ENCODE data around the gene ESPL1.

ESPL1 gene

GRCh38 chr12:53241623-53242412 is 26.3 kb upstream of the ESPL1 start:
- no peaks in the 10 kb centered on the region for H3K27me3 ChIP-seq (ENCODE audit: control insufficient read depth in 2 of 2, insufficient read depth in 2 of 2, low read length in 2 of 2)
- H3K9me3 ChIP-seq (ENCODE audit: control insufficient read depth in 2 of 2, low read length in 2 of 2), result no peaks in the 10 kb centered on the region
- no peaks in the 10 kb centered on the region for H3K4me1 ChIP-seq (ENCODE audit: control insufficient read depth in 2 of 2, insufficient read depth in 2 of 2, low read length in 2 of 2)
- H3K36me3 ChIP-seq (ENCODE audit: control insufficient read depth in 2 of 2, insufficient read depth in 2 of 2, low read length in 2 of 2), result no peaks in the 10 kb centered on the region
- no peak overlapping the region for H3K9ac ChIP-seq (ENCODE audit: low read depth in 1 of 2, low read length in 2 of 2)
- H3K27ac ChIP-seq (ENCODE audit: low read depth in 2 of 2, low read length in 2 of 2), result no peak overlapping the region
- no peak overlapping the region for H3K4me3 ChIP-seq (ENCODE audit: low read length in 2 of 2)

GRCh38 chr12:53244337-53244736 is 23.8 kb upstream of the ESPL1 start:
- Histone ChIP-seq H3K9me3 (ENCODE audit: control insufficient read depth in 2 of 2, low read length in 2 of 2) (no peaks in the 10 kb centered on the region), H3K4me3 (ENCODE audit: low read length in 2 of 2) (no peak overlapping the region), H3K4me1 (ENCODE audit: control insufficient read depth in 2 of 2, insufficient read depth in 2 of 2, low read length in 2 of 2) (no peaks in the 10 kb centered on the region), H3K27me3 (ENCODE audit: control insufficient read depth in 2 of 2, insufficient read depth in 2 of 2, low read length in 2 of 2) (no peaks in the 10 kb centered on the region), H3K36me3 (ENCODE audit: control insufficient read depth in 2 of 2, insufficient read depth in 2 of 2, low read length in 2 of 2) (no peaks in the 10 kb centered on the region), H3K27ac (ENCODE audit: low read depth in 2 of 2, low read length in 2 of 2) (no peak overlapping the region), H3K9ac (ENCODE audit: low read depth in 1 of 2, low read length in 2 of 2) (no peak overlapping the region)

GRCh38 chr12:53245286-53245685 is 22.8 kb upstream of the ESPL1 start:
- Histone ChIP-seq H3K36me3 (ENCODE audit: control insufficient read depth in 2 of 2, insufficient read depth in 2 of 2, low read length in 2 of 2) (no peaks in the 10 kb centered on the region), H3K27ac (ENCODE audit: low read depth in 2 of 2, low read length in 2 of 2) (no peak overlapping the region), H3K4me3 (ENCODE audit: low read length in 2 of 2) (no peak overlapping the region), H3K4me1 (ENCODE audit: control insufficient read depth in 2 of 2, insufficient read depth in 2 of 2, low read length in 2 of 2) (no peaks in the 10 kb centered on the region), H3K9ac (ENCODE audit: low read depth in 1 of 2, low read length in 2 of 2) (no peak overlapping the region), H3K9me3 (ENCODE audit: control insufficient read depth in 2 of 2, low read length in 2 of 2) (no peaks in the 10 kb centered on the region), H3K27me3 (ENCODE audit: control insufficient read depth in 2 of 2, insufficient read depth in 2 of 2, low read length in 2 of 2) (no peaks in the 10 kb centered on the region)

- Histone ChIP-seq H3K4me3 (ENCODE audit: low read length in 2 of 2) (peak overlapping the region; percentile 84 to 98), H3K27ac (ENCODE audit: low read depth in 2 of 2, low read length in 2 of 2) (peak overlapping the region; percentile 95), H3K9ac (ENCODE audit: low read depth in 1 of 2, low read length in 2 of 2) (peak overlapping the region; percentile 86 to 91), H3K36me3 (ENCODE audit: control insufficient read depth in 2 of 2, insufficient read depth in 2 of 2, low read length in 2 of 2) (peaks cover 15 to 20% of the 10 kb centered on the region in 2 donors), H3K27me3 (ENCODE audit: control insufficient read depth in 2 of 2, insufficient read depth in 2 of 2, low read length in 2 of 2) (no peaks in the 10 kb centered on the region), H3K9me3 (ENCODE audit: control insufficient read depth in 2 of 2, low read length in 2 of 2) (no peaks in the 10 kb centered on the region), H3K4me1 (ENCODE audit: control insufficient read depth in 2 of 2, insufficient read depth in 2 of 2, low read length in 2 of 2) (peaks cover 18% of the 10 kb centered on the region in 2 donors)
Observed at GRCh38 chr12:53251477-53252348, 16.4 kb upstream of the ESPL1 start.

GRCh38 chr12:53252349-53252916 is 15.7 kb upstream of the ESPL1 start:
- peak overlapping the region; percentile 86 to 91 for H3K9ac ChIP-seq (ENCODE audit: low read depth in 1 of 2, low read length in 2 of 2)

GRCh38 chr12:53253298-53253697 is 14.8 kb upstream of the ESPL1 start:
- Histone ChIP-seq H3K27ac (ENCODE audit: low read depth in 2 of 2, low read length in 2 of 2) (no peak overlapping the region), H3K4me3 (ENCODE audit: low read length in 2 of 2) (peak overlapping the region in 1 of 2 donors; percentile 84), H3K9me3 (ENCODE audit: control insufficient read depth in 2 of 2, low read length in 2 of 2) (no peaks in the 10 kb centered on the region), H3K4me1 (ENCODE audit: control insufficient read depth in 2 of 2, insufficient read depth in 2 of 2, low read length in 2 of 2) (peaks cover 18% of the 10 kb centered on the region in 2 donors), H3K9ac (ENCODE audit: low read depth in 1 of 2, low read length in 2 of 2) (no peak overlapping the region), H3K27me3 (ENCODE audit: control insufficient read depth in 2 of 2, insufficient read depth in 2 of 2, low read length in 2 of 2) (no peaks in the 10 kb centered on the region), H3K36me3 (ENCODE audit: control insufficient read depth in 2 of 2, insufficient read depth in 2 of 2, low read length in 2 of 2) (peaks cover 15 to 20% of the 10 kb centered on the region in 2 donors)

More at GRCh38 chr12:53252349-53252916, 15.7 kb upstream of the ESPL1 start:
- Histone ChIP-seq H3K4me1 (ENCODE audit: control insufficient read depth in 2 of 2, insufficient read depth in 2 of 2, low read length in 2 of 2) (peaks cover 18% of the 10 kb centered on the region in 2 donors), H3K4me3 (ENCODE audit: low read length in 2 of 2) (peak overlapping the region; percentile 84 to 98), H3K27me3 (ENCODE audit: control insufficient read depth in 2 of 2, insufficient read depth in 2 of 2, low read length in 2 of 2) (no peaks in the 10 kb centered on the region), H3K27ac (ENCODE audit: low read depth in 2 of 2, low read length in 2 of 2) (peak overlapping the region; percentile 95), H3K36me3 (ENCODE audit: control insufficient read depth in 2 of 2, insufficient read depth in 2 of 2, low read length in 2 of 2) (peaks cover 15 to 20% of the 10 kb centered on the region in 2 donors), H3K9me3 (ENCODE audit: control insufficient read depth in 2 of 2, low read length in 2 of 2) (no peaks in the 10 kb centered on the region)

GRCh38 chr12:53254816-53255545 is 13.1 kb upstream of the ESPL1 start:
- no peak overlapping the region for H3K4me3 ChIP-seq (ENCODE audit: low read length in 2 of 2)
- no peaks in the 10 kb centered on the region for H3K9me3 ChIP-seq (ENCODE audit: control insufficient read depth in 2 of 2, low read length in 2 of 2)
- no peak overlapping the region for H3K9ac ChIP-seq (ENCODE audit: low read depth in 1 of 2, low read length in 2 of 2)
- peaks cover 15 to 20% of the 10 kb centered on the region in 2 donors for H3K36me3 ChIP-seq (ENCODE audit: control insufficient read depth in 2 of 2, insufficient read depth in 2 of 2, low read length in 2 of 2)
- H3K27me3 ChIP-seq (ENCODE audit: control insufficient read depth in 2 of 2, insufficient read depth in 2 of 2, low read length in 2 of 2), result no peaks in the 10 kb centered on the region
- no peak overlapping the region for H3K27ac ChIP-seq (ENCODE audit: low read depth in 2 of 2, low read length in 2 of 2)
- peaks cover 18% of the 10 kb centered on the region in 2 donors for H3K4me1 ChIP-seq (ENCODE audit: control insufficient read depth in 2 of 2, insufficient read depth in 2 of 2, low read length in 2 of 2)

- Histone ChIP-seq H3K9me3 (ENCODE audit: control insufficient read depth in 2 of 2, low read length in 2 of 2) (no peaks in the 10 kb centered on the region), H3K36me3 (ENCODE audit: control insufficient read depth in 2 of 2, insufficient read depth in 2 of 2, low read length in 2 of 2) (peaks cover 15 to 20% of the 10 kb centered on the region in 2 donors), H3K9ac (ENCODE audit: low read depth in 1 of 2, low read length in 2 of 2) (no peak overlapping the region), H3K4me3 (ENCODE audit: low read length in 2 of 2) (no peak overlapping the region), H3K27ac (ENCODE audit: low read depth in 2 of 2, low read length in 2 of 2) (no peak overlapping the region), H3K27me3 (ENCODE audit: control insufficient read depth in 2 of 2, insufficient read depth in 2 of 2, low read length in 2 of 2) (no peaks in the 10 kb centered on the region), H3K4me1 (ENCODE audit: control insufficient read depth in 2 of 2, insufficient read depth in 2 of 2, low read length in 2 of 2) (peaks cover 17% of the 10 kb centered on the region in 2 donors)
Observed at GRCh38 chr12:53255996-53256395, 12.1 kb upstream of the ESPL1 start.

GRCh38 chr12:53258541-53259539 is 9.3 kb upstream of the ESPL1 start:
- H3K4me3 ChIP-seq (ENCODE audit: low read length in 2 of 2), result no peak overlapping the region
- H3K36me3 ChIP-seq (ENCODE audit: control insufficient read depth in 2 of 2, insufficient read depth in 2 of 2, low read length in 2 of 2), result peaks cover 12% of the 10 kb centered on the region in 2 donors
- no peaks in the 10 kb centered on the region for H3K27me3 ChIP-seq (ENCODE audit: control insufficient read depth in 2 of 2, insufficient read depth in 2 of 2, low read length in 2 of 2)
- no peak overlapping the region for H3K27ac ChIP-seq (ENCODE audit: low read depth in 2 of 2, low read length in 2 of 2)
- H3K4me1 ChIP-seq (ENCODE audit: control insufficient read depth in 2 of 2, insufficient read depth in 2 of 2, low read length in 2 of 2), result peaks cover 0 to 2% of the 10 kb centered on the region in 2 donors
- no peak overlapping the region for H3K9ac ChIP-seq (ENCODE audit: low read depth in 1 of 2, low read length in 2 of 2)
- H3K9me3 ChIP-seq (ENCODE audit: control insufficient read depth in 2 of 2, low read length in 2 of 2), result no peaks in the 10 kb centered on the region

Data from mucosa of rectum (tissue), 2 donors.